Measurements from ENCODE around the gene BTBD3.
A peak's percentile ranks its signal among the peaks of the same experiment; 100 is the strongest.

BTBD3 gene

GRCh38 chr20:11926292-11926998 is 8.8 kb downstream of the BTBD3 start:
- no peak overlapping the region for H2BK5ac ChIP-seq (ENCODE audit: low read length)
- H3K23ac ChIP-seq (ENCODE audit: low read depth, low read length, poor library complexity), result no peak overlapping the region
- no peak overlapping the region for H3K9ac ChIP-seq (ENCODE audit: low read depth, low read length, poor library complexity)
- peaks cover 0 to 3% of the 10 kb centered on the region in 2 donors for H3K9me3 ChIP-seq (replicated peaks in 1 of 2; ENCODE audit: control insufficient read depth in 2 of 2, insufficient read depth in 1 of 2, low read depth in 1 of 2, low read length in 2 of 2)
- no peaks in the 10 kb centered on the region for H3K27me3 ChIP-seq (ENCODE audit: control insufficient read depth in 3 of 3, insufficient read depth in 3 of 3, low read depth in 1 of 3, low read length in 3 of 3)
- H3K4me3 ChIP-seq (ENCODE audit: low read length in 2 of 2), result no peak overlapping the region
- DNase-seq (ENCODE audit: low spot score), result no peak
- no peak overlapping the region for H3K27ac ChIP-seq (replicated peaks; ENCODE audit: low read length)
- peaks cover 3% of the 10 kb centered on the region for H3K79me1 ChIP-seq (ENCODE audit: low read depth, low read length)
- no peak overlapping the region for H4K91ac ChIP-seq (ENCODE audit: low read depth, low read length, poor library complexity)
- no peak overlapping the region for H3K14ac ChIP-seq (ENCODE audit: low read length)
- H3K18ac ChIP-seq (ENCODE audit: low read length), result no peak overlapping the region
- no peak overlapping the region for H3K4me2 ChIP-seq (ENCODE audit: insufficient read depth, low read length, poor library complexity, severe bottlenecking)
- no peak overlapping the region for H2BK120ac ChIP-seq (ENCODE audit: low read depth, low read length)
- no peak overlapping the region for H4K8ac ChIP-seq (ENCODE audit: low read depth, low read length)
- H2BK15ac ChIP-seq (ENCODE audit: low read length), result no peak overlapping the region
- no CpG with 5 or more reads among the region's 4 CpGs for WGBS, 2 donors (ENCODE audit: extremely low coverage in 2 of 2, insufficient read length in 2 of 2, insufficient replicate concordance in 1 of 2)
- peaks cover 20 to 78% of the 10 kb centered on the region in 2 donors for H3K36me3 ChIP-seq (replicated peaks in 1 of 2; ENCODE audit: control insufficient read depth in 2 of 2, insufficient read depth in 2 of 2, low read length in 2 of 2)
- H2AFZ ChIP-seq (ENCODE audit: low read length), result no peak overlapping the region
- peaks cover 0 to 2% of the 10 kb centered on the region in 2 donors for H3K4me1 ChIP-seq (ENCODE audit: control insufficient read depth in 2 of 2, insufficient read depth in 1 of 2, low read depth in 1 of 2, low read length in 2 of 2)
- no peak overlapping the region for H2BK12ac ChIP-seq (ENCODE audit: low read length)
- H2AK5ac ChIP-seq (ENCODE audit: low read depth, low read length), result no peak overlapping the region
- no peak overlapping the region for H3K4ac ChIP-seq (ENCODE audit: low read length)

GRCh38 chr20:11929947-11930346 is 12.3 kb downstream of the BTBD3 start:
- no peaks in the 10 kb centered on the region for H3K27me3 ChIP-seq (ENCODE audit: control insufficient read depth in 3 of 3, insufficient read depth in 3 of 3, low read depth in 1 of 3, low read length in 3 of 3)
- no peak overlapping the region for H3K14ac ChIP-seq (ENCODE audit: low read length)
- peaks cover 8 to 43% of the 10 kb centered on the region in 2 donors for H3K36me3 ChIP-seq (replicated peaks in 1 of 2; ENCODE audit: control insufficient read depth in 2 of 2, insufficient read depth in 2 of 2, low read length in 2 of 2)
- no peak overlapping the region for H3K27ac ChIP-seq (replicated peaks; ENCODE audit: low read length)
- H4K8ac ChIP-seq (ENCODE audit: low read depth, low read length), result no peak overlapping the region
- no peak overlapping the region for H2AFZ ChIP-seq (ENCODE audit: low read length)
- H3K4me3 ChIP-seq (ENCODE audit: low read length in 2 of 2), result no peak overlapping the region
- no peak overlapping the region for H3K23ac ChIP-seq (ENCODE audit: low read depth, low read length, poor library complexity)
- no peak overlapping the region for H3K4ac ChIP-seq (ENCODE audit: low read length)
- H2BK120ac ChIP-seq (ENCODE audit: low read depth, low read length), result no peak overlapping the region
- no peak overlapping the region for H3K4me2 ChIP-seq (ENCODE audit: insufficient read depth, low read length, poor library complexity, severe bottlenecking)
- H2BK15ac ChIP-seq (ENCODE audit: low read length), result no peak overlapping the region
- no peak overlapping the region for H3K9ac ChIP-seq (ENCODE audit: low read depth, low read length, poor library complexity)
- no peak overlapping the region for H2AK5ac ChIP-seq (ENCODE audit: low read depth, low read length)
- H2BK5ac ChIP-seq (ENCODE audit: low read length), result no peak overlapping the region
- peaks cover 0 to 2% of the 10 kb centered on the region in 2 donors for H3K4me1 ChIP-seq (ENCODE audit: control insufficient read depth in 2 of 2, insufficient read depth in 1 of 2, low read depth in 1 of 2, low read length in 2 of 2)
- no peak overlapping the region for H4K91ac ChIP-seq (ENCODE audit: low read depth, low read length, poor library complexity)
- H3K9me3 ChIP-seq (replicated peaks in 1 of 2; ENCODE audit: control insufficient read depth in 2 of 2, insufficient read depth in 1 of 2, low read depth in 1 of 2, low read length in 2 of 2), result peaks cover 0 to 3% of the 10 kb centered on the region in 2 donors
- H3K79me1 ChIP-seq (ENCODE audit: low read depth, low read length), result peaks cover 3% of the 10 kb centered on the region
- no CpG with 5 or more reads among the region's 3 CpGs for WGBS, 2 donors (ENCODE audit: extremely low coverage in 2 of 2, insufficient read length in 2 of 2, insufficient replicate concordance in 1 of 2)
- DNase-seq (ENCODE audit: low spot score), result no peak
- no peak overlapping the region for H2BK12ac ChIP-seq (ENCODE audit: low read length)
- no peak overlapping the region for H3K18ac ChIP-seq (ENCODE audit: low read length)

GRCh38 chr20:11935212-11936154 is 17.8 kb downstream of the BTBD3 start:
- no peaks in the 10 kb centered on the region for H3K79me1 ChIP-seq (ENCODE audit: low read depth, low read length)
- no peak overlapping the region for H3K4me2 ChIP-seq (ENCODE audit: insufficient read depth, low read length, poor library complexity, severe bottlenecking)
- H3K18ac ChIP-seq (ENCODE audit: low read length), result no peak overlapping the region
- WGBS, 2 donors (ENCODE audit: extremely low coverage in 2 of 2, insufficient read length in 2 of 2, insufficient replicate concordance in 1 of 2), result no CpG with 5 or more reads among the region's 8 CpGs
- no peak overlapping the region for H2AFZ ChIP-seq (ENCODE audit: low read length)
- no peak overlapping the region for H2BK5ac ChIP-seq (ENCODE audit: low read length)
- no peak overlapping the region for H2BK15ac ChIP-seq (ENCODE audit: low read length)
- no peak overlapping the region for H4K91ac ChIP-seq (ENCODE audit: low read depth, low read length, poor library complexity)
- H2BK120ac ChIP-seq (ENCODE audit: low read depth, low read length), result no peak overlapping the region
- no peak overlapping the region for H2AK5ac ChIP-seq (ENCODE audit: low read depth, low read length)
- no peak overlapping the region for H3K4ac ChIP-seq (ENCODE audit: low read length)
- no peaks in the 10 kb centered on the region for H3K9me3 ChIP-seq (replicated peaks in 1 of 2; ENCODE audit: control insufficient read depth in 2 of 2, insufficient read depth in 1 of 2, low read depth in 1 of 2, low read length in 2 of 2)
- no peak overlapping the region for H3K27ac ChIP-seq (replicated peaks; ENCODE audit: low read length)
- no peak overlapping the region for H3K9ac ChIP-seq (ENCODE audit: low read depth, low read length, poor library complexity)
- no peak overlapping the region for H3K14ac ChIP-seq (ENCODE audit: low read length)
- H3K23ac ChIP-seq (ENCODE audit: low read depth, low read length, poor library complexity), result no peak overlapping the region
- no peak overlapping the region for H4K8ac ChIP-seq (ENCODE audit: low read depth, low read length)
- no peaks in the 10 kb centered on the region for H3K27me3 ChIP-seq (ENCODE audit: control insufficient read depth in 3 of 3, insufficient read depth in 3 of 3, low read depth in 1 of 3, low read length in 3 of 3)
- no peak overlapping the region for H3K4me3 ChIP-seq (ENCODE audit: low read length in 2 of 2)
- peak overlapping the region; percentile 33 for H2BK12ac ChIP-seq (ENCODE audit: low read length)
- DNase-seq (ENCODE audit: low spot score), result no peak
- H3K36me3 ChIP-seq (replicated peaks in 1 of 2; ENCODE audit: control insufficient read depth in 2 of 2, insufficient read depth in 2 of 2, low read length in 2 of 2), result peaks cover 0 to 2% of the 10 kb centered on the region in 2 donors
- H3K4me1 ChIP-seq (ENCODE audit: control insufficient read depth in 2 of 2, insufficient read depth in 1 of 2, low read depth in 1 of 2, low read length in 2 of 2), result no peaks in the 10 kb centered on the region

- Histone ChIP-seq H3K23ac (ENCODE audit: low read depth, low read length, poor library complexity) (no peak overlapping the region), H2AFZ (ENCODE audit: low read length) (no peak overlapping the region), H2BK12ac (ENCODE audit: low read length) (no peak overlapping the region), H3K27me3 (ENCODE audit: control insufficient read depth in 3 of 3, insufficient read depth in 3 of 3, low read depth in 1 of 3, low read length in 3 of 3) (no peaks in the 10 kb centered on the region), H2BK120ac (ENCODE audit: low read depth, low read length) (no peak overlapping the region), H3K27ac (replicated peaks; ENCODE audit: low read length) (no peak overlapping the region), H2AK5ac (ENCODE audit: low read depth, low read length) (no peak overlapping the region), H3K14ac (ENCODE audit: low read length) (no peak overlapping the region), H3K9ac (ENCODE audit: low read depth, low read length, poor library complexity) (no peak overlapping the region), H3K4ac (ENCODE audit: low read length) (no peak overlapping the region), H3K4me3 (ENCODE audit: low read length in 2 of 2) (no peak overlapping the region), H3K18ac (ENCODE audit: low read length) (no peak overlapping the region), H3K9me3 (replicated peaks in 1 of 2; ENCODE audit: control insufficient read depth in 2 of 2, insufficient read depth in 1 of 2, low read depth in 1 of 2, low read length in 2 of 2) (no peaks in the 10 kb centered on the region), H3K4me2 (ENCODE audit: insufficient read depth, low read length, poor library complexity, severe bottlenecking) (no peak overlapping the region), H3K36me3 (replicated peaks in 1 of 2; ENCODE audit: control insufficient read depth in 2 of 2, insufficient read depth in 2 of 2, low read length in 2 of 2) (peaks cover 0 to 2% of the 10 kb centered on the region in 2 donors), H3K4me1 (ENCODE audit: control insufficient read depth in 2 of 2, insufficient read depth in 1 of 2, low read depth in 1 of 2, low read length in 2 of 2) (no peaks in the 10 kb centered on the region), H2BK15ac (ENCODE audit: low read length) (no peak overlapping the region), H4K8ac (ENCODE audit: low read depth, low read length) (no peak overlapping the region), H3K79me1 (ENCODE audit: low read depth, low read length) (no peaks in the 10 kb centered on the region), H4K91ac (ENCODE audit: low read depth, low read length, poor library complexity) (no peak overlapping the region), H2BK5ac (ENCODE audit: low read length) (no peak overlapping the region)
- no peak for DNase-seq (ENCODE audit: low spot score)
- no CpG with 5 or more reads among the region's 6 CpGs for WGBS, 2 donors (ENCODE audit: extremely low coverage in 2 of 2, insufficient read length in 2 of 2, insufficient replicate concordance in 1 of 2)
These were observed 18.5 kb downstream of the BTBD3 start for GRCh38 chr20:11936157-11936556.

Measured in neuronal stem cell (in vitro differentiated cells).